GM19455 (cell line): ENCODE measurements around the gene LAG3.

Experiments used
- ATAC-seq: cut with Tn5 transposase; IDR thresholded peaks from one replicate; pipeline ENCODE4 v1.9.1; 2021; ENCODE audit not compliant: unreplicated experiment

The LAG3 gene

GRCh38 chr12:6771091-6771495 is 1.2 kb upstream of the LAG3 start:
- no peak for ATAC-seq

DNA sequence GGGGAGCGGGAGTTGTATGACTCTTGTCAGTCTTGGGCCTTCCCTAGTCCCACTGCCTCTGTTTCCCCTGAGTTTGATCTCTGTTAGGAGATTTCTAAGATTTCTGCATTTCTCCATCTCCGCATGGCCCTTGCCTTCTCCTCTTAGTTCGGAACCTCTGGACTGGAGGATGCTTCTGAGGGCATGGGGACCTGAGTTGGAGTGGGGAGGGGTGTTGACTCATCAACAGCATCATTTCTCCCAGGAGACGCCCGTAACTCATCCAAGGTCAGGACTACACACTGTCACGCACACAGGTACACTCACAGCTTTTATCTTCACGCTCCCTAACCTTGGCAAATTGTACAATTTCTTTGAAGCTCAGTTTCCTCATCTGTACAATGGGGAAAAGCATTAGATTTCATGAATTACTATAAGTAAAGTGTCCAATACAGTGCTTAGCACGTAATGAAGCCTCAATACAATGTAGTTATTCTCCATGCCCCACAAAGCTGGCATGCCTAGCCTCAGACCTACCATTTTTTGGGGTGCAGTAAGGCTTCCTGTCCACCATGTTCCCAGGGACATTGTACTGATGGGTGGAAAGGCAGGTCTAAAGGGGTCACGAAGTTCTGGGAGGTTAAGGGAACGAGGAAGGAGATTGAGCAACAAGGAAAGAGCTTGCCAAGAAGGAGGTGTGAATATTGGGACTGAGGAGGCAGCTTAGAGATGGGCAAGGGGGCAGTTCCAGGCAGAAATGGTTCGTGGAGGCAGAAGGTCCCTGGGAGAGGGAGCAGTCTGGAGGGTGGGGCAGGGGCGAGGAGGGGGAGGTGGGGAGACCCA is 600 bp upstream of the LAG3 start:
- ATAC-seq = no peak

DNA sequence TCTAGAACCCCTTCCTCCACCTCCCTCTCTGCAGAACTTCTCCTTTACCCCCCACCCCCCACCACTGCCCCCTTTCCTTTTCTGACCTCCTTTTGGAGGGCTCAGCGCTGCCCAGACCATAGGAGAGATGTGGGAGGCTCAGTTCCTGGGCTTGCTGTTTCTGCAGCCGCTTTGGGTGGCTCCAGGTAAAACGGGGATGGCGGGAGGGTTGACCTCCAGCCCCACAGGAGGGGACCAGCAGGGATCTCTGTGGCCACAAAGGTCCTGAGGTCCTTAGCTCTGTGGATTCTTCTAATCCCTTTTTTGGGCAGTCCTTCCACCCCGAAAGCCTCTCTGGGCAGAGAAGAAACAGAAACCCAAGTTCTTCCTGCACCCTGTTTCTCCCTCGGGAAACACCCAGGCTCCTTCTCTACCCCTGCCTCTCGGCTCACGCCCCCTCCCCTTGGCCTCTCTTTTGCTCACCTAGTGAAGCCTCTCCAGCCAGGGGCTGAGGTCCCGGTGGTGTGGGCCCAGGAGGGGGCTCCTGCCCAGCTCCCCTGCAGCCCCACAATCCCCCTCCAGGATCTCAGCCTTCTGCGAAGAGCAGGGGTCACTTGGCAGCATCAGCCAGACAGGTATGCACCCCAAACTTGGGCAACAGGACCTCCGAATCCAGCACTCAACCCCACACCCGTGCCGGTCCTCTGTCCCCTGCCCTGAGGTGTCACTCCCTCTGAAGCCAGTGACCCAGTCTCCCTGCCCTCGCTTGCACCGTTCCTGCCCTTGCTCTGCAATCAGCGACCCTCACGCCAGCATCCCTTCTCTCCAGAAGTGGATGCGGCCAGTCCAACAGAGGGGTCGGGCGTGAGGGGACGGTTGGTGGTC is 638 bp downstream of the LAG3 start:
- ATAC-seq = no peak

- no peak for ATAC-seq
Observed at GRCh38 chr12:6773590-6774351, 1.5 kb downstream of the LAG3 start.

DNA sequence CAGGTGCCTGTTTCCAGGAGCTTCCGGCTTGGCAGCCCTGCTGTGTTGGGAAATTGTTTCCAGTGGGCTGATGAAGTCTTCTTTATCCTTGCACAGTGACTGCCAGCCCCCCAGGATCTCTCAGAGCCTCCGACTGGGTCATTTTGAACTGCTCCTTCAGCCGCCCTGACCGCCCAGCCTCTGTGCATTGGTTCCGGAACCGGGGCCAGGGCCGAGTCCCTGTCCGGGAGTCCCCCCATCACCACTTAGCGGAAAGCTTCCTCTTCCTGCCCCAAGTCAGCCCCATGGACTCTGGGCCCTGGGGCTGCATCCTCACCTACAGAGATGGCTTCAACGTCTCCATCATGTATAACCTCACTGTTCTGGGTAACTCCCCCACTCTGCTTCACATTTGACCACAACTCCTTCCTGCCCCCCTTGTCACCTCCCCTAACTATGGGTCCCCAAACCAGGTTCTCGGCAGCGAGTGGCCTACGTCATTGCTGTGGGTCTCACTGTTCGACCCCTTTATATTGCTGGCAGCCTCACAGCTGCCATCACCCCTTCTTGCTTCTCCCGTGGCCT is 2.3 kb downstream of the LAG3 start:
- no peak for ATAC-seq

DNA sequence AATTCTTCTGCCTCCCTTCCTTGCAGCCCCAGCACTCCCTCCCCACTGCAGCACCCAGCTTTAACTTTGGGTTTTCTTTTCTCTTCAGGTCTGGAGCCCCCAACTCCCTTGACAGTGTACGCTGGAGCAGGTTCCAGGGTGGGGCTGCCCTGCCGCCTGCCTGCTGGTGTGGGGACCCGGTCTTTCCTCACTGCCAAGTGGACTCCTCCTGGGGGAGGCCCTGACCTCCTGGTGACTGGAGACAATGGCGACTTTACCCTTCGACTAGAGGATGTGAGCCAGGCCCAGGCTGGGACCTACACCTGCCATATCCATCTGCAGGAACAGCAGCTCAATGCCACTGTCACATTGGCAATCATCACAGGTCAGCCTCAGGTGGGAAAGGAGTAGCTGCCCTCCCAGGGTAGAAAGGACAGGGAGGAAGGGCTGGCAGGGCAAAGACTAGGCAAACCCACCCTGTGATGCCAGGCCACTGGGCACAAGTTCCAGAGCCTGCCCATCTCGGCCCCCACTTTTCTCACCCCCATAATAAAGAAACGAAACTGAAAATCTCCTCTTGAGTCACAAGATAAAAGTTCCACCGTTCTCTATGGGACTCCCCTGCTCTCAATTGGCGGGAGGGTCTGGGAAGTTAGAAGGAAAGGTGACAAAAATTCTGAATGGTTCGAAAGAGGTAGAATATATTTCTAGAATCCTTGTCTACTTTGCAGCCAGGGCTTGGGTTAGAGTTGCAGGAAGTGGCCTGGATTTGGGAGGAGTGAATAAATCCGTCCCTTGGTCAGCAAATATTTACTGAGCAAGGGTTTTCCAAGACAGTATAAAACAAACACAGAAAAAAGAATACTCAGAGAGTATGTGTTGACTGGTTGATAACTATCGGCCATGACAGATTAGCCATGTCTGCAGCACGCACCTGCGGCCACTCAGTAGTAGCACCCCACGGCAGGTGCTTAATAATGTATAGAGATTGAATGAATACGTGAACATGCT is 3.2 kb downstream of the LAG3 start:
- no peak for ATAC-seq

- ATAC-seq = no peak
Observed at GRCh38 chr12:6777386-6777785, 5.1 kb downstream of the LAG3 start.

- ATAC-seq = no peak
Observed at GRCh38 chr12:6778217-6778573, 5.9 kb downstream of the LAG3 start.

GRCh38 chr12:6778574-6779550 is 6.5 kb downstream of the LAG3 start:
- ATAC-seq = peak; percentile 82

DNA sequence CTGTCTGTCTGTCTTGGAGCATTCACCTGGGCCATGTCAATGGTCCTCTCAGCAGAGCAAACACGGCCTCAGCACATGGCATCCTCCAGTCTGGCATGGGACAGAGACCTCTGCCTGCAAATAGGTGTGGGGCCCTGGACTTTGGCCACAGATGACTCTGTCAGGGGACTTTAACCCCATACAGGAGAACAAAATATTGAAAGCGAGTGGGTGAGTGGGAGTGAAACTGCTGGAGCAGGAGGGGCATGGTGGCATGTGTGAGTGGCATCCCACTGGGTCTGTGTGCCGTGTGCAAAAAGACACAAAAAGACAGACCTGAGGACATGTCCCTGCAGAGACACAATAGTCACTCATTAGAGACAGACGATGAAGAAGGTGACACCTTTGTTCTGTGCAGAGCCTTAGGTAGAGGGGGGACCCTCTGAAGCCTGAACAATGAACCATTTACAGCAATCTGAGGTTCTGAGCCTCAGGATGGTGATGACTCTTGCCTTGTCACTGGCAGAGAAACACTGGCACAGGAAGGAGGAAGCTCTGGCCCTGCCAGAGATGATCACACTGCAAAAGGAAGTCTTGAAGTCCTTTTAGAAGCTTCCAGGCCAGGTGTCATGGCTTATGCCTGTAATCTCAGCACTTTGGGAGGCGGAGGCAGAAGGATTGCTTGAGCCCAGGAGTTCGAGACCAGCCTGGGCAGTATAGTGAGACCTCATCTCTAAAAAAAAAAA is 7.5 kb downstream of the LAG3 start:
- no peak for ATAC-seq

GRCh38 chr12:6780573-6780972 is 8.3 kb downstream of the LAG3 start:
- ATAC-seq = no peak

DNA sequence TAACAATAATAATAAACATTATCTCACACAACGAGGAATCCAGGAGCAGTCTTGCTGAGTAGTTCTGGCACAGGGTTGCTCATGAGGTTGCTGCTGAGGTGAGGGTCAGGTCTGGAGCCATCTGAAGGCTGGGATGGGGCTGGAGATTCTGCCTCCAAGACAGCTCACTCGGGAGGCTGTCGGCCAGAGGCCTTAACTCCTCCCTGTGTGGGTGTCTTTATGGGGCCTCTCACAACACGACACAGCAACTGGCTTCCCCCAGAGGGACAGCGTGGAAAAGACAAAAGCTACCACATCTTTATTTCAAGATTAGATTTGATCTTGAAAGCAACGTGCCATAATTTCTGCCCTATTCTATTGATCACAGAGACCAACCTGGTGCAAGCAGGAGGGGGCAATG is 9.8 kb downstream of the LAG3 start:
- ATAC-seq = no peak

- ATAC-seq = no peak
Observed at GRCh38 chr12:6782850-6783566, 10.7 kb downstream of the LAG3 start.

DNA sequence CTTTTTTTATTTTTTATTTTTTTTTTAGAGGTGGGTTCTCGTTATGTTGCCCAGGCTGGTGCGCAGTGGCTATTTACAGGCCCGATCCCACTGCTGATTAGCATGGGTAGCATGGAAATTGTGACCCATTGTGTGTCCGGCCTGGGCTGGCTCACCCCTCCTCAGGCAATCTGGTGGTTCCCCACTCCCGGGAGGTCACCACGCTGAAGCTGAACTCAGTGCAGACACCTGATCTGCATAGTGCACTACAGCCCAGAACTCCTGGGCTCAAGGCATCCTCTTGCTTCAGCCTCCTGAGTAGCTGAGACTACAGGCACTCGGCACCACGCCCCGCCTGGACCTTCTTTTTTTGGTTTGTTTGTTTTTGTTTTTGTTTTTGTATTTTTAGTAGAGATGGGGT is 11.5 kb downstream of the LAG3 start:
- ATAC-seq = no peak

- ATAC-seq = no peak
Observed at GRCh38 chr12:6784296-6784695, 12.0 kb downstream of the LAG3 start.

GRCh38 chr12:6784761-6785160 is 12.4 kb downstream of the LAG3 start:
- ATAC-seq = no peak

DNA sequence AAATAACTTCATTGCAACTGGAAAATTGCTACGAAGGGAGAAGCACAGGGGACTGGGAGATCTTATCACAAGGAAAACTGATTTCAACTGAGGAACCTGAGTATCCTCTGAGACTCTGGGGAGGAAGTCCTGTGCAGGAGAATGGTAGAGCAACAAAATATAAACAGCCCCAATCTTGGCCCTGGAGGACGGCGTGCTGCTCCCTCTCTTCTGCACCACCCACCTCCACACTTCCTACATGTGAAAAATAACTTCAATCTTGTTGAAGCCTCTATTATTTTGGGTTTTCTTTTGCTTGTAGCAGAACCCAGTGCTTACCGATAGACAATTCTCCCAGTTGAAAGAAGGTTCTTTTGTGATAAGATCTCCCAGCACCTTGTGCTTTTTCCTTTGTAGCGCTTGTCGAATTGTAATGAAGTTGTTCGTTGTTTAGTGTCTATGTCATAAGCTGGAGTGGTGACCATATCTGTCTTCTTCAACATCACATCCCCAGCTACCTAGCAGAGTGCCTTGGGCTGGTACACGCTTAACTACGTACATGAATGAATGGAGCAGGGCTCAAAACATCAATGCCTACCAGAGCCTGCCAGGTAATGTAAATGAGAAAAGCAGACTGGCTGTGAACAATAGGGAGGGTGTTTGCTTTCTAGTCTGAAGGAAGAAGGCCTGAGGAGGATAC is 14.2 kb downstream of the LAG3 start:
- ATAC-seq = no peak
